GM20000 (cell line): ENCODE results near the gene MMRN2.
"Not testable (repeated sequence)": the region's sequence is repeated elsewhere in the genome, so short reads cannot be mapped to it uniquely, and the experiment has no call there.

Experiments
- DNase-seq: peaks from one replicate; pipeline ENCODE4 v3.0.0; 2012; ENCODE audit warnings: low spot score
- CTCF ChIP-seq: IDR thresholded peaks from 2 replicates; pipeline ENCODE4 v1.5.1; 2012; ENCODE audit warnings: mild to moderate bottlenecking, control low read depth; ENCODE audit errors: extremely low read depth, missing control alignments

MMRN2 gene

GRCh38 chr10:86938260-86938659 is 19.2 kb downstream of the MMRN2 start:
- no peak for DNase-seq
- no peak for TF ChIP-seq CTCF

- no peak for DNase-seq
- TF ChIP-seq CTCF, result no peak
Measured at GRCh38 chr10:86937502-86938154, 19.8 kb downstream of the MMRN2 start.

GRCh38 chr10:86936661-86937501 is 20.5 kb downstream of the MMRN2 start:
- DNase-seq, result no peak
- TF ChIP-seq CTCF, result no peak

GRCh38 chr10:86934162-86934711 is 23.2 kb downstream of the MMRN2 start:
- not testable (repeated sequence) for DNase-seq

GRCh38 chr10:86932674-86933073 is 24.7 kb downstream of the MMRN2 start:
- no peak for TF ChIP-seq CTCF
- no peak for DNase-seq

- DNase-seq, result no peak
Measured at GRCh38 chr10:86931872-86932271, 25.5 kb downstream of the MMRN2 start.

More at GRCh38 chr10:86931872-86932271, 25.5 kb downstream of the MMRN2 start:
- no peak for TF ChIP-seq CTCF
